Amniotic stem cell (primary cell): ENCODE results near the gene NAA16.
A peak's percentile ranks its signal among the peaks of the same experiment; 100 is the strongest.
"Not testable (repeated sequence)": the region's sequence is repeated elsewhere in the genome, so short reads cannot be mapped to it uniquely, and the experiment has no call there.

Experiments used
- DNase-seq: peaks from one replicate; lab custom pipeline; 2025; lab: John Stamatoyannopoulos, UW

NAA16 gene

DNA sequence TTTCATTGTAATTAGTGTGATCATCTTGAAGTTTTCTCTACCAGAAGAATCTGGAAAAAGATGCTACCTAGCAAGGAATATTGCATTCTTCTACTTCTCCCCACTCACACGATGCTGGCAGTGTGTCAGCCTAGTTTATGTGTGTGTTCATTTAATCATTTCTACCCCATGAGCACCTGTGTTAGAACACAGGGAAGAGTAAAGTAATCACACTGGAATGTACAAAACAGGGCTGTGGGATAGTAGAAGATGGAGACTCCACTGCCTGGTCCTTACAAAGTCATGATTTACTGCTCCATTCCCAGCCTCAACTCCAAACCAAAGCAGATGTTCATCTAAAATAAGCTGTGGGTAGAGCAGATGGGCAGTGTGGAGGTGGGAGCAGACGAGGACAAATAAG, 98.5 kb downstream of the NAA16 start:
- DNase-seq = no peak

DNA sequence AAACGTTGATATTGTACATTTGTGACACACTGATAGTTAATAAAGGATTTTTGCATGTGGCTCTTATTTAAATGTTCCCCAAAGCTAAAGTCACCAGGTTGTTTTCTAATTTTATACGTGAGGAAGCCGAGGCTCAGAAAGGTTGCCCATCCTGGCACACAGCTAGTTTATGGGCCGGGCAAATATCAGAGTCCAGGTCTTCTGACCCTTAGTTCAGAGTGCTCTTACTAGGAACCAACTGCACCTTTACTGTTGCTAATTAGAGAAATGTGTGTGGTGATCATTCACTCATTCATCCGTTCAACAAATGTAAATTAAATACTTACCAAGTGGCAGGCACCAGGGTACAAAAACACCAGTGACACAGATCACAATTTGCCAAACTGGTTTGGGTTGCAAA, 100.0 kb downstream of the NAA16 start:
- no peak for DNase-seq

DNA sequence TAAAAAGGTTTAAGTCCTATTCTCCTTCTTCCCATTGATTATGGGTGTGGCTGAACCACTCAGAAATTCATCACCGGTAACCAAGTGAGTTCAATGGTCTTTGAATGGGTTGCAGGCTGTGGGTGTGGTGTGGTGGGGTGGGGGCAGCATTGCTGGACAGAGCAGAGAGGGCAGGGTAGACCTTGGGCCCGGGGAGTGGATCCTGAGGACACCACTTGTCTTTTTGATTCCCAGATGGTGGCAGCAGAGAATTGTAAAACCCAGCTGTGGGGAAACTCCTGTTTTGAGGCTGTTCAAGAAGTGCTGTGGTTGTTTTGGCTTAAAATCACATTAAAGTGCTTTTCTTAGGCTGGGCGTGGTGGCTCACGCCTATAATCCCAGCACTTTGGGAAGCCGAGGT, 100.5 kb downstream of the NAA16 start:
- DNase-seq = peak; percentile 34

DNA sequence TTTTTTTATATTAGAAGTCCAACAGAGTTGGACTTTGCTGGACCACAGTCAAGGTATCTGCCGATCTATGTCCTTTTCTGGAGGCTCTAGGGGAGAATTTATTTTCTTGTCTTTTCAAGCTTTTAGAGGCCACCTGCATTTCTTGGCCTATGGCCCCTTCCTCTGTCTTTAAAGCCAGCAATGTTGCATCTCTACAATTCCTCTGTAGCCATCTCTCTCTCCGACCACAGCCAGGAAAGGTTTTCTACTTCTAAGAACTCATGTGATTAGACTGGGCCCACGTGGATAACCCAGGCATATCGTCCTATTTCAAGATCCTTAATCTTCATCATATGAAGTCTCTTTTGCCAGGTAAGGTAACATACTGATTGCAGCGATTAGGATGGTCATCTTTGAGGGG, 102.8 kb downstream of the NAA16 start:
- no peak for DNase-seq

DNA sequence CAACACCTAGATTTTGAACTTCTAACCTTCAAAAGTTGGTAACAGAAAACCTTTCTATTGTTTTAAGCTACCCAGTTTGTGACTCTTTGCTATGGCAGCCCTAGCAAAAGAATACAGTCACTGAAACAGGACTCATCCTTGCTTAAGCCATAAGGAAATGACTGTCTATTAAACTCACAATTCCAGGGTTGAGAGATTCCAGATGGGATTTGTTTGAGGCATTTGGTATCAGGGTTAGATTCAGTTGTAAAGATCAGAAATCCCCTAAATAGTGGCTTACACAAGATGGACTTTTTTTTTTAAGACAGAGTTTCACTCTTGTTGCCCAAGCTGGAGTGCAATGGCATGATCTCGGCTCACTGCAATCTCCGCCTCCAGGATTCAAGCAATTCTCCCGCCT, 105.2 kb downstream of the NAA16 start:
- DNase-seq = no peak

DNA sequence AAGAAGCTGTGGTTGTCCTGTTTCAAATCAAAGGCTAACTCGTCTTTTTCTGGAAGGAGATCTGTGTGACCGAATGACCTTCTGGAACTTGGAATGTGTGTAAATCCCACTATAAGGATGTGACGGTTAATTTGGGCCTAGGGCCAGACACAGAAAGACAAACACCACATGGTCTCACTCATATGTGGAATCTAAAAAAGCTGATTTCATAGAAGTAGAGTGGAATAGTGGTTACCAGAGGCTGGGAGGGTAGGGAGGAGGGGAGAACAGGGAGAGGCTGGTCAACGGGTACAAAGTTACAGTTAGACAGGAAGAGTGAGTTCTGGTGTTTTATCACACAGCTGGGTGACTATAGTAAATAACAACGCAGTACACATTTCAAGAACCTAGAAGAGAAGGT, 107.0 kb downstream of the NAA16 start:
- no peak for DNase-seq

DNA sequence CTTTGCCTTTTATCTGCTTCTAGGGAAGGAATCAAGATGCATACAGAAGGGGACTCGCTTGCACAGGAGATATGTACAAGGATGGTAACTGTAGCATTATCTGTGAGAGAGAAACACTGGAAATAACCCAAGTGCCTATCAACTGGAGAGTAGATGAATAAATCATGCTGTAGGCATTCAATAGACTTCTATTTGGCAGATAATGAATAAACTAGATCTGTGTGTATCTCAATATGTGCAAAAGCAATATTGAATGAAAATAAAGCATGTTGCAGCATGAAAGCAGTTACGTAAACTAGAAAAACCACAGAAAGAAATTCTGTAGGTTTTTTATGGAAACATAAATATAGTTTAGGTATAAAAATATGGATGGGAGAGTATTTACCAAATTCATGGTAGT, 107.7 kb downstream of the NAA16 start:
- DNase-seq = no peak

DNA sequence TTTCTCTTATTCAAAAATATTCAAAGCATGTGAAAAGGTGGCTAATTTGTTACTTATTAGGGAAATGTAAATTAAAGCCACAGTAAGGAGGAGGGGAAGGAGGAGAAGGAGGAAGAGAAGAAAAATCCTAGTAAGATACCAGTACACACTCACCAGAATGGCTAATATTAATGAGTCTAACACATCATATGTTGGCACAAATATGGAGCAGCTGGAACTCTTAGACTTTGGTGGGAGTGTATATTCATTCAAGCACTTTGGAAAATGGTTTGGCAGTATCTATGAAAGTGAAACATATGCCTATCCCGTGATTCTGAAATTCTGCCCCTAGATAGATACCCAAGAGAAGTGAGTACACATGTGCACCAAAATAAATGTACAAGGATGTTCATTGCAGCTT, 108.1 kb downstream of the NAA16 start:
- DNase-seq = no peak

DNA sequence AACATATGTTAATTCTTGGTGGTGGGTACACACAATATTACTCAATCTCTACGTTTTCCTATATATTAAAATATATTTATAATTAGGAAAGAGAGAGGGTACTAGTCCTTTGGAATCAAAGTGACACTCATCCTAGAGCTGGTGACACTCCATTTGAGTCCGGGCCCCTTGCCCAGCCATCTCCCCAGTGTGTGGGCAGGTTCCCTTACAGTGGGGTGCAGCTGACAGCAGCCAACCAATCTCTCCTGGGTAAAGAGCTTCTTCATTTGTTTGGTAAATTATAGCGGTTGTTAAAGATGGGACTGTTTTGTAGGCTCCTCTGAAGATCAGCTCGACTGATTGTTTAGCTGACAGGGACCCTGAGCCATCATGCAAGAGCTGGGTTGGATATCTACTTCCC, 109.1 kb downstream of the NAA16 start:
- no peak for DNase-seq

DNA sequence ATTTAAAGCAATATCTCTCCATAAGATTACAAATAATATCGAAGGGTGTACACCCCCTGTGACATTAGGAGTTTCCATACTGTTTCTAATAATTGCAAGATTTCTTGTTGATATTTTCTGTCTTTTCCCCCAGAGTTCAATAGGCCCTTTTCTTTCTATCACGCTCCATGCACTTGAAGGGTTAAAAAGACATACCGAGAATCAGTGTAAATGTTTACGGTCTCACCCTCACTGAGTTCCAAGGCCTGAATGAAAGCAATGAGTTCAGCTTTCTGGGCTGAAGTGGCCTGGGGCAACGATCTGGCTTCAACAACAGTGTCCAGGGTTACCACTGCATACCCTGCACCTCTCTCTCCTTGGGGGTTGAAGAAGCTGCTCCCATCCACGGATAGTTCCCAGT, 110.3 kb downstream of the NAA16 start:
- not testable (repeated sequence) for DNase-seq

DNA sequence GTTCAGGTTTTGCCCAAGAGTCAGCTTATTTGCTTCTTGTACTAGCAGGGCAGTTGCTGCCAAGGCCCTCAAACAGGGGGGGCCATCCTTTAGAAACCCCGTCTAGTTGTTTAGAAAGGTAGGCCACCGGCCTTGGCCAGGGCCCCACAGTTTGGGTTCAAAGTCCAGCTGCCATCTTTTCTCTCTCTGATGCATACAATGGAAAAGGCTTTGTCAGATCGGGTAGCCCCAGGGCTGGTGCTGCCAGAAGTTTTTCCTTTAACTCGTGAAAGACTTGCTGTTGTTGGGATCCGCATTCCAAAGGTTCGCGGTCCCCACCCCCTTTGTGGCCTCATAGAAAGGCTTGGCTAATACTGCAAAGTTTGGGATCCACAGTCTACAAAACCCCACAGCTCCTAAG, 110.9 kb downstream of the NAA16 start:
- DNase-seq = not testable (repeated sequence)

DNA sequence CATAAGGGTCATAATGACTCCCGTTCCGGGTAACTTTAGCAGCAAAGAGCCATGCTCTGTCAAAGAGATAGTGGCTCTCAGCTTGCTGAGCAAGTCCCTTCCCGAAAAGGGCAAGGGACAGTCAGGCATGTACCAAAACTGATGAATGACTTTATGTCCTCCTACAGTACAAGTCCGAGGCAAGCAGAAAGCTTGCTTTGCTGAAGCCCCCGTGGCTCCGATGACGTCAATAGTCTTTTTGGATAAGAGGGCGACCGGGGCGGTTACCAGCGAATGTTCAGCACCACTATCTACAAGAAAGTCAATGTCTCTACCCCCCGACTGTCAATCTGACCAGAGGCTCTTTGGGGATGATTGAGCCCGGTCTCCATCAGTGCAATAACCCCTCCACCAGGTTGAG, 112.2 kb downstream of the NAA16 start:
- DNase-seq = not testable (repeated sequence)

DNA sequence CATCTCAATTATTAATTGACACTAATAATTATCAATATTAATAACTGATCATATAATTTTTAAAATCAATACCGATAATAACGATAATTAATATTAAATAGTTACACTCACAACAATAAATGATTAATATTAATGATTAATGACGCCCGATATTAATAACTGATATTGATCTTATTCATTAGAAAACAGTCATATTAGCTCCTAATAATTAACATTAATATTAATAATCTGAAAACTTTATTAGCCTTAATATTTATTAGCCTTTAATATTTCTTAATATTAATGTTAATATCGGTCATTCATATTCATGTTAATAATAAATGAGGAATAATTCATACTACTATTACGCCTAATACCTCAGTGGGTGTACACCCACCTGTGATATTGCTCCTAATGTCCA, 113.6 kb downstream of the NAA16 start:
- DNase-seq = not testable (repeated sequence)

DNA sequence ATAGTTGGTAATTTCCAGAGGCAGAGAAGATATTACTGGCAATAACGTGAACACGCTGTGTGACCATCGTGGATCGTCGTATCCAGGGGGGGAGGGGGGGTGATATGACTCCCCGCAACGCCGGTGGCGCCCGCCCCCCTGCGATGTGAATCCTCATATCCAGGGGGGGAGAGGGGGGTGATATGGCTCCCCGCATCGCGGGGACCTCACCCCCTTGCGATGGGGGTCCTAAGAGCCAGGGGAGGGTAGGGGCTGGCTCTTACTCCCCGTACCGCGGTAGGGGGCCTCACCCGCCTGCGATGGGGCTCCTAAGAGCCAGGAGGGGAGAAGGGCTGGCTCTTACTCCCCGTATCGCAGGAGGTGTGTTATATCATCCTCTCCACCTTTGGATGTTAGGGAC, 115.0 kb downstream of the NAA16 start:
- DNase-seq = no peak
